Fibroblast of skin of scalp (primary cell): ENCODE measurements around the gene MED8.
A peak's percentile ranks its signal among the peaks of the same experiment; 100 is the strongest.
"Not testable (repeated sequence)": the region's sequence is repeated elsewhere in the genome, so short reads cannot be mapped to it uniquely, and the experiment has no call there.

Experiments used
- DNase-seq: peaks from one replicate; pipeline ENCODE4 v3.0.0-alpha.2; 2013

Gene MED8

DNA sequence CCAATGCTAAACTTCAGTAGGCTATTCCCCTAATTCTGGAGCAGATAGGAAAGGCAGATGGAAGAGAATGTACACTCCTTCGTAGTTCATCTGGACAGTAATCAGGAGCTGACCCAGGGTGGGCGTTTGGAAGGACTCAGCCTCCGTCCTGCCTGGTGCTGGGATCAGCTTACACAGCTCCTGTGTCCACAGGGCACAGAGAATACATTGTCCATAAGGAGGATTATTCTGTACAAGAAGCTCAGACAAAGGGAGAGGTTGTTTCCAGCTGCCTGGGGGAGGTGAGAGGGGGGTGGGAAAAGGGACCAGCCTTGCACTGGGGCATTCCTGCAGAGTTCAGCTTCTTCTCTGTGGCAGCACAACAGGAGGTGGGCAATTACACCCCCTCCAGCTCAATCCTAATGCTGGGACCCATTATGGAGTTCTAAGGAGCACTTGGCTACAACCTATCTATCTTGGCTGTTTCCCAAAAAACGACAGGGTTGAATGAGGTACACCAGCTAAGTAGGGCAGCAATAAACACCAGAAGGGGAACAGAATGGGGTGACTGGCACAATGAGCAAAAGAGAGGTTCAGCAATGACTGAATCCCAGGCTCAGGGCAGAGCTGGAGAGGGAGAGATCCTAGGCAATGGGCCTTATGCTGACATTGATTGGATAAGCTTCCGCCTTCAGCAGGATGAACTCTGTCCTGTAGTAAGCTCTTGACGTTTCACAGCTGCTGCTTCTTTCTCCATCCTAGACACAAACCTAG, 7.4 kb downstream of the MED8 start:
- DNase-seq = no peak

- DNase-seq = no peak
These were observed 8.0 kb downstream of the MED8 start for GRCh38 chr1:43381612-43382011.

- DNase-seq = no peak
These were observed 10.1 kb downstream of the MED8 start for GRCh38 chr1:43379476-43379875.

GRCh38 chr1:43377831-43378230, 11.8 kb downstream of the MED8 start:
- no peak for DNase-seq

DNA sequence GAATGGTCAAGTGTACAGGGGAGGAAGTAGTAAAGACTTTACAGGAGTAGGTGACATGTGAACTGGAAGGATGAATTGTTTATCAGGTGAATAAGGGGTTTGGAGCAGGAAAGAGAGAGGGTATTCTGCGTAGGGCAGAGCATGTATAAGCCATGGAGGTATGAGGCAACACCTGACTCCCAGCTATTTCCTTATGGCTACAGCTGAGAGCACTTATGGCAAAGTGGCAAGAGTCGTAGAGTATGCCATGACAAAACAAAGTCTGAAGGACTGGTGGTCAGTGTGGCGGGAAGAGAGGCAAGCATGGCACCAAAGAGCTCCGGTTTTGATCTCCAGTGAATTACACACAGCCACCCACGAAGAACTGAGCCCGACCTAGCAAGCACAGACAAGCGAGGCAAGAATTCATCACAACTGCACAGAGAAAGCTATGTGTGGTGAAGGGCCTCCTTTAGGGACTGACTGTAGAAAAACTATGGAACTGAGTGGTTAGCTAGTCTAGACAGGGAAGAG, 12.8 kb downstream of the MED8 start:
- no peak for DNase-seq

DNA sequence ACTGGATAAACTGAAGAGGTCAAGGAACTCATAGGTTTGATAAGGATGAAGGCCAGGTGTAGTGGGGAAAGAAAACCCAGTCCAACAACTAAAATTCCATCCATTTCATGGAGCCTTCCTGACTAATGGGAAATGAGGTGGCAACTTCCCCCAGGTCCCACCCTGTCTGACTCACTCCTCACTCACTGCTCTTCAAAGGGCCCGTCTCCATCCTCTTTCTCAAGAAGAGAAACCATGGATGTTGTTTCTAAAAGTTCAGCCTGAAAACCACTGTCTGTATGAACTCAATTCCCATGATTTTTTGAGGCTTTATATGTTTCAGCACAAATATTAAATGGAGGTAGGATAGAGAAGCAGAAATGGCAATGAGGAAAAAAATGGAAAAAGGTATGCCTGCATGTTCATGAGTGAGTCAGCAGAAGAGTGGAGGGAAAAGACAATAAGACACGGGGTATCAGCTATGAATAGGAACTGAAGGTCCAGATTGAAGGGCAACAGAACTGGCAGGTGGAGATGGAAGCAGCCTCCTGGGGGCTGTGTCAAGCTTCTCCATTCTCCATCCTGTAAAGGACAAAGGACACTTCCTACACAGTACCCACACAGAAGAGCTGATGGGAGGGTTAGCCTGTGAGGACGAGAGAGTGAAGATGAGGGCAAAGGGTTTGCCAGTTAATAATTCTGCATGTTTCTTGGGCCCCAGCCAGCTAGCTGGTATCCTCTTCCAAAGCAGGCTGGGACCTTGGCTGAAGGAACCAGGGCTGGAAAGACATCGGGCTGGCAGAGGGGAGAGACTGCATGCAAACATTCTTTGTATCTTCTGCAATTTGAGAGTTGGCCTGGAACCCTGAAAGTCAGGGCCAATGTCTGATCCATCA, 16.3 kb downstream of the MED8 start:
- DNase-seq = peak; percentile 68

DNA sequence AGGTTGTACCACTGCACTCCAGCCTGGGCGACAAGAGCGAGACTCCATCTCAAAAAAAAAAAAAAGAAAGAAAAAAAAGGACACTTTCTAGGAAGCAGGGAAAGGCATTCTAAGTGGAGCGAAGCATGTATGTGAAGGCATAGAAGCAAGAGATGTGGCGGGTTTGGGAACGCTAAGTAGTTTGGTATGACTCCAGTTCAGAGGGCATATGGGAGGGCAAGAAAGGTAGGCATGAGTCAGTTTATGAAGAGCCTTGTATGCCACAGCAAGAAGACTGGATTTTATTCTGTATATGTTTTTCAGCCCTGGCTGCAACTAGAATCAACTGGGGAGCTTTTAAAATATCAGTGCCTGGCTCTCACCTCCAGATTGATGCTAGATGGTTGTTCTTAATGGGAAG, 17.4 kb downstream of the MED8 start:
- no peak for DNase-seq

- no peak for DNase-seq
These were observed 19.0 kb downstream of the MED8 start for GRCh38 chr1:43370564-43370963.

DNA sequence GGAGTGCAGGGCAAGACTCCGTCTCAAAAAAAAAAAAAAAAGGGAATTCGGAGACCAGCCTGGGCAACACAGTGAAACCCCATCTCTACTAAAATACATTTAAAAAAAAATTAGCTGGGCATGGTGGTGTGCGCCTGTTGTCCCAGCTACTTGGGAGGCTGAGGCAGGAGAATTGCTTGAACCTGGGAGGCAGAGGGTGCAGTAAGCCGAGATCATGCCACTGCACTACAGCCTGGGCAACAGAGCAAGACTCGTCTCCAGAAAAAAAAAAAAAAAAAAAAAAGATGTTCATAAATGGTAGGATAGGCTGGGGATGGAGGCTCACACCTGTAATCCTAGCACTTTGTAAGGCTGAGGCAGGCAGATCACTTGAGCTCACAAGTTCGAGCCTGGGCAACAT, 19.8 kb downstream of the MED8 start:
- DNase-seq = not testable (repeated sequence)

- DNase-seq = peak; percentile 19
These were observed 21.0 kb downstream of the MED8 start for GRCh38 chr1:43368646-43369020.

DNA sequence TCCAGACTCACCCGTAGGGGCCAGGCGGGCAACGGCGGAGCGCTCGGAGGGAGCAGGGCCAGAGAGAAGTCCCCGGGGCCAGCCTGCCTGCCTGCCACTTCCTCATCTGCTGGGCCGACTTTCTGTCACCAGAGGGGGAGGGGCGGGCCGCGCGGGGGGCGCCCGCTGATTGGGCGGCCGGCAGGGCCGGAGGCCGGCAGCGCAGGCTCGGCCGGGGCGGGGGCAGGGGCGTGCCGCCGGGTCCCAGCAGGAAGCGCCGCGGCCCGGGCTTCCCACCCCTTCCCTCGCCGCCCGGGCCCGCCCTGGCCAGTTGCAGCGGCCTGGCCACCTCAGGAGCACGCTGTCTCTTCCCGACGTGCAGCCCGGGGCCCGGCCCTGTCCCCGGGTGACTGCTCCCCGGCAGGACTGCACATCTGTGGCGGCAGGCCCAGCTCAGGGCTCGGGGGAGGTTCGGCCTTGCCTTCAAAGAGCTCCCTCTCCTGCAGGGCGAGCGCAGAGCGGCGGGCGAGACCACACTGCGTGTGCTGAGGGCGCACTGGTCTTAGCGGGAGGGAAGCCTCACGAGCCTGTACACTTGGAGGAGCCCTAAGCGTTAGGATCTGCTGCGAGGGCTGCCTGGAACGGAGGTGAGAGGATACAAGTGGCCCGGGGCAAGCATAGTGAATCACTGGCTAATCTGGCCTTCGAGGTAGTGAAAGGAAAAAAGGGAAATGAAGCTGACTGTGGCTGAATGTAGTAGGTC, 21.5 kb downstream of the MED8 start, which contains the start of gene ELOVL1:
TSS of gene ELOVL1 (minus strand) at position 108 of the 742 bp plus-strand sequence. CDS start 2,402 bp downstream, outside the sequence.
- peak; percentile 90 for DNase-seq

GRCh38 chr1:43367026-43367903, 22.3 kb downstream of the MED8 start:
- no peak for DNase-seq

DNA sequence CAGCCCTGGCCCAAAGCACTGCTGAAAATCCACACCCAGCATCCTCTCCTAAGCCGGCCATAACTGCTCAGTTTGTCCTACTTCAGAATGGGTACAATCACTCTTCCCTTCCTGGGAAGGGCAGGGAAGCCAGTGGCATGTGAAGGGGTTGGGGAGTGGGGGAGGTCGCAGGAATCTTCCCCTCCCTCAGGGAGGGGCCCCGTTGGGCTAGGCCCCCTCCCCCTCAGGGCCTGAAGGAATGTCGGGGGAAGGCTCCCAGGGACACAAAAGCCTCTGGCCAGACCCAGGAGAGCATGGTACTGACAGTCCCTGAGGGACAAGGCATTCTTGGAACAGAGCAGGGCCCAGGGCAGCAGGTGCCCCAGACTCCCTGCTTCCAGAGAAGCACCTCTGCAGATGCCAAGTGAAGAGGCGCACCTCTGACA, 23.0 kb downstream of the MED8 start:
- peak; percentile 49 for DNase-seq

GRCh38 chr1:43366179-43366578, 23.4 kb downstream of the MED8 start:
- DNase-seq = no peak

- DNase-seq = no peak
These were observed 23.9 kb downstream of the MED8 start for GRCh38 chr1:43365678-43366077.

GRCh38 chr1:43363935-43364525, 25.6 kb downstream of the MED8 start:
- no peak for DNase-seq

DNA sequence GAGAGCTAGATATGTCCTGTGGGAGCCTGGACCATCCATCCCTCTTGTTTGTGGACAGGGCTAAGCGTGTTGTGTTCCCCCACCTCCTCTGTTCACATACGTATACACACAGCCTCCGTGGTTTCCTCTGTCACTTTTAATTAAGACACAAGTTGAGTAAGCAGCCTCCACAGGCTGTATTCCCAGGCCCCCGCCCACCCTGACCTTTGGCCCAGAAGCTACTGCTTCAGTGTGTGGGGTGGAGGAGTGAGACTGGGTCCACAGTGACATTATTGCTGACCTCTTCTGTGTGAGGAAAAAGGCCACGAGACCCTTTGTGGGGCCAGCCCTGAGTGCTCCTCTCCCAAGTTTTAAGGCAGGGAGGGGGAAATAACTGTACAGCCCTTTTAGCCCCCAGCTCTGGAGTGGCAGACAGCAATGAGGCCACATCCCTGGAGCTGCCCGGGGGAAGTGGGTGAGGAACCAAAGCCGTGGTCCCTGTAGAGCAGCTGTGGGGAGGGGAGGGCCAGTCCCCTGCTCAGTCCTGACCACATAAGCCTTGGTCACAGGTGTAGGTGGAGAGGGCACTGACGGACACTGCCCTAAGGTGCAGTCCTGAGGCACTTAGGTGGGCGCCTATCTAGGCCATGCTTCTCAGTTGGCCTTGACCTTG, 26.2 kb downstream of the MED8 start:
- DNase-seq = no peak

GRCh38 chr1:43360616-43361015, 29.0 kb downstream of the MED8 start:
- DNase-seq = no peak

- no peak for DNase-seq
These were observed 29.9 kb downstream of the MED8 start for GRCh38 chr1:43359696-43360095.
